Mesenchymal stem cell (in vitro differentiated cells and primary cell): ENCODE measurements around the gene CST5.
"Not testable (repeated sequence)": the region's sequence is repeated elsewhere in the genome, so short reads cannot be mapped to it uniquely, and the experiment has no call there.

Experiments used
- DNase-seq: peaks from one replicate; pipeline ENCODE4 v3.0.0-alpha.2; 2013
- H2AFZ ChIP-seq: one replicate; pipeline ENCODE4 v1.6.1; 2013; ENCODE audit warnings: low read depth, mild to moderate bottlenecking, control low read depth, inconsistent platforms, low read length, moderate library complexity
- H2AK5ac ChIP-seq: 2 replicates; pipeline ENCODE4 v1.6.1; 2013; ENCODE audit warnings: low read length, moderate library complexity, mild to moderate bottlenecking, inconsistent platforms; ENCODE audit not compliant: severe bottlenecking
- H2BK120ac ChIP-seq: one replicate; pipeline ENCODE4 v1.6.1; 2013; ENCODE audit warnings: low read depth, mild to moderate bottlenecking, inconsistent platforms, low read length, moderate library complexity
- H2BK12ac ChIP-seq, 2 experiments: one replicate each; pipeline ENCODE4 v1.6.1; 2013; ENCODE audit warnings: inconsistent platforms in 2 of 2, low read length in 2 of 2, mild to moderate bottlenecking in 2 of 2, moderate library complexity in 2 of 2, control low read depth in 1 of 2
- H2BK15ac ChIP-seq: one replicate; pipeline ENCODE4 v1.6.1; 2013; ENCODE audit warnings: mild to moderate bottlenecking, low read depth, inconsistent platforms; ENCODE audit not compliant: poor library complexity, severe bottlenecking
- H2BK5ac ChIP-seq: 2 replicates; pipeline ENCODE4 v1.6.1; 2013; ENCODE audit warnings: low read depth, mild to moderate bottlenecking, low read length, control low read depth, inconsistent platforms; ENCODE audit not compliant: poor library complexity, severe bottlenecking
- H3K14ac ChIP-seq, 2 experiments: one replicate each; pipeline ENCODE4 v1.6.1; 2013; ENCODE audit warnings: inconsistent platforms in 2 of 2, low read length in 2 of 2, control low read depth in 1 of 2, mild to moderate bottlenecking in 1 of 2, moderate library complexity in 1 of 2
- H3K18ac ChIP-seq, 2 experiments: one replicate each; pipeline ENCODE4 v1.6.1; 2013; ENCODE audit warnings: inconsistent platforms in 2 of 2, low read length in 2 of 2, control low read depth in 1 of 2, low read depth in 1 of 2, mild to moderate bottlenecking in 1 of 2
- H3K23ac ChIP-seq, 2 experiments: one replicate each; pipeline ENCODE4 v1.6.1; 2013; ENCODE audit warnings: inconsistent platforms in 2 of 2, low read length in 2 of 2, mild to moderate bottlenecking in 2 of 2, moderate library complexity in 2 of 2, control low read depth in 1 of 2
- H3K27ac ChIP-seq: 2 replicates; pipeline ENCODE4 v1.5.1; 2013; ENCODE audit warnings: mild to moderate bottlenecking, moderate library complexity, low read length, control low read depth, inconsistent platforms; ENCODE audit not compliant: poor library complexity, severe bottlenecking
- H3K27me3 ChIP-seq, 2 experiments: 2 replicates each; pipeline versions ENCODE4 v1.6.1 to v1.7.0; 2013; ENCODE audit warnings: low read length in 2 of 2, mild to moderate bottlenecking in 2 of 2, moderate library complexity in 2 of 2, control low read depth in 1 of 2, inconsistent platforms in 1 of 2; ENCODE audit not compliant: control insufficient read depth in 1 of 2, insufficient read depth in 1 of 2
- H3K36me3 ChIP-seq, 2 experiments: 2 replicates each; pipeline versions ENCODE4 v1.6.1 to v1.7.0; 2013; ENCODE audit warnings: low read length in 2 of 2, control low read depth in 1 of 2, inconsistent platforms in 1 of 2, low read depth in 1 of 2, mild to moderate bottlenecking in 1 of 2; ENCODE audit not compliant: insufficient read depth in 2 of 2, control insufficient read depth in 1 of 2
- H3K4ac ChIP-seq, 2 experiments: one replicate each; pipeline ENCODE4 v1.6.1; 2013; ENCODE audit warnings: inconsistent platforms in 2 of 2, low read length in 2 of 2, mild to moderate bottlenecking in 2 of 2, moderate library complexity in 2 of 2, control low read depth in 1 of 2, low read depth in 1 of 2
- H3K4me1 ChIP-seq: 2 replicates; pipeline ENCODE4 v1.6.1; 2013; ENCODE audit warnings: low read depth, low read length, control low read depth; ENCODE audit not compliant: control insufficient read depth, insufficient read depth
- H3K4me2 ChIP-seq: 2 replicates; pipeline ENCODE4 v1.6.1; 2013; ENCODE audit warnings: low read length, mild to moderate bottlenecking, inconsistent platforms; ENCODE audit not compliant: poor library complexity, severe bottlenecking
- H3K4me3 ChIP-seq, 2 experiments: 2 replicates each; pipeline versions ENCODE4 v1.5.1 to v1.7.0; 2013; ENCODE audit warnings: low read length in 2 of 2, mild to moderate bottlenecking in 2 of 2, control low read depth in 1 of 2, low read depth in 1 of 2; ENCODE audit not compliant: insufficient read depth in 1 of 2
- H3K79me1 ChIP-seq: replicated peaks from 2 replicates; pipeline ENCODE4 v1.6.1; 2013; ENCODE audit warnings: mild to moderate bottlenecking, control low read depth, low read length, inconsistent platforms; ENCODE audit not compliant: poor library complexity, severe bottlenecking
- H3K9ac ChIP-seq: 2 replicates; pipeline ENCODE4 v1.7.0; 2013; ENCODE audit warnings: mild to moderate bottlenecking, low read length, moderate library complexity
- H3K9me3 ChIP-seq: 2 replicates; pipeline ENCODE4 v1.7.0; 2013; ENCODE audit warnings: mild to moderate bottlenecking, low read length; ENCODE audit not compliant: control insufficient read depth
- H4K8ac ChIP-seq: one replicate; pipeline ENCODE4 v1.6.1; 2013; ENCODE audit warnings: inconsistent platforms, mild to moderate bottlenecking, low read length, moderate library complexity
- H4K91ac ChIP-seq: one replicate; pipeline ENCODE4 v1.6.1; 2013; ENCODE audit warnings: mild to moderate bottlenecking, low read length, inconsistent platforms
- WGBS: methylation state at CpG from one replicate; pipeline ENCODE4 v1.1.7; 2013; ENCODE audit warnings: mixed read lengths; 5-methylcytosine and 5-hydroxymethylcytosine counted together

CST5 gene

DNA sequence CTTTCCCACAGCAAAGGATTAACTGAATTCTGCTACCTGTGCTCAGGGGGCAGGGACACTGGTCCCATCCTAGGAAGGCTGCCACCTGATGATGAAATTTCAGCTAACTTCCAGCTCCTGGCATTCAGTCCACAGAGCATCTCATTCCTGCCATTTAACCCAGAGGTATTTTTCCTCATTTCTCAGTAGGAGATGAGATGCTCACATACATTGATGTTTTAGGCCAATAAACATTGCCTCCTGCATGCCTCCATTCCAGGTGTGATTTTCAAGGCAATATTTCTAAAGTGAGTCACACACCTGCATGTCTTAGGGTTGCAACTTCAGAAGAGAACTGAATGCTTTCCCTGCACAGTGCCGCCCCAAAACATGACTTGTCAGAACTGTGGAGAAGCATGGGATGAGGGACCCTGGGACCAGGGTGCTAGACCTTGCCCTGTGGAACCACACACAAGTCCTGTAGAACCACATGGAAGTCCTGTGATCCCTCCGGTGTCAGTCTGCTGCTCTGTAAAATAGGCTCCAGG, 1.5 kb downstream of the CST5 start:
- not testable (repeated sequence) for H3K27ac ChIP-seq, H2BK5ac ChIP-seq, H3K9me3 ChIP-seq, H3K14ac ChIP-seq, H2BK12ac ChIP-seq, H2AFZ ChIP-seq, H3K23ac ChIP-seq, H2AK5ac ChIP-seq, H4K8ac ChIP-seq, H3K4me3 ChIP-seq, H4K91ac ChIP-seq, H2BK15ac ChIP-seq, H3K18ac ChIP-seq, H3K9ac ChIP-seq, H2BK120ac ChIP-seq, H3K4ac ChIP-seq, DNase-seq, H3K4me2 ChIP-seq, H3K79me1 ChIP-seq, H3K36me3 ChIP-seq
- Histone ChIP-seq H3K4me1 (peaks cover 17% of the 10 kb centered on the region), H3K27me3 (peaks cover 0 to 77% of the 10 kb centered on the region in 2 experiments)
- 100% methylated on average over 1 of the region's 2 CpGs for WGBS

- no peak overlapping the region for H3K27ac ChIP-seq
- WGBS, result 88% methylated on average over 6 of the region's 6 CpGs
- H2BK5ac ChIP-seq, result no peak overlapping the region
- no peak overlapping the region for H3K4me3 ChIP-seq
- H3K27me3 ChIP-seq, result peaks cover 3 to 78% of the 10 kb centered on the region in 2 experiments
- H4K91ac ChIP-seq, result no peak overlapping the region
- no peak overlapping the region for H3K9ac ChIP-seq
- H3K4me1 ChIP-seq, result peaks cover 17% of the 10 kb centered on the region
- H2BK15ac ChIP-seq, result no peak overlapping the region
- H3K79me1 ChIP-seq, result no peaks in the 10 kb centered on the region
- H2BK120ac ChIP-seq, result no peak overlapping the region
- H3K4ac ChIP-seq, result no peak overlapping the region
- H2BK12ac ChIP-seq, result no peak overlapping the region
- H3K36me3 ChIP-seq, result no peaks in the 10 kb centered on the region
- H3K18ac ChIP-seq, result no peak overlapping the region
- no peak for DNase-seq
- no peak overlapping the region for H4K8ac ChIP-seq
- no peak overlapping the region for H3K14ac ChIP-seq
- H3K4me2 ChIP-seq, result no peak overlapping the region
- H3K9me3 ChIP-seq, result no peaks in the 10 kb centered on the region
- H3K23ac ChIP-seq, result no peak overlapping the region
- H2AK5ac ChIP-seq, result no peak overlapping the region
- H2AFZ ChIP-seq, result no peak overlapping the region
Measured at GRCh38 chr20:23877524-23877923, 2.0 kb downstream of the CST5 start.

GRCh38 chr20:23875606-23876237, 3.8 kb downstream of the CST5 start:
- no peak overlapping the region for H2AFZ ChIP-seq

DNA sequence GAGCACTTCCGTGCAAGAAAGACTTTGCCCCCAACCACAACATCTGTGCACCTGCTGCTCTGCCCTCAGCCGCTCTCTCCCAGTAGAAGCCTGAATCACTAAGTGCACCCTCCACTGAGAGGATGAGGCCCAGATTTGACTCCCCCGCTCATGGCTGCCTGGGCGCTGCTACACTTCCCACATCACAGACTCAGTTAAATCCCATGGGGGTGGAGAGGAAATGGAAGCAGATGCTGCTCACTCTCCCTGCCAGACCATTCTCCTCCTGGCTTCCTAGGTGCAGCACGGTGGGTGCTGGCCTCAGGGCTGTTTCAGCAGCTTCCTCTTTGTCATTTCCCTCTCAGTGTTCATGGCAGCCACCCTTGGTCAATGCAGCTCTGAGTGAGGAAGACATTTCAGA, 4.8 kb downstream of the CST5 start:
- peaks cover 20 to 84% of the 10 kb centered on the region in 2 experiments for H3K27me3 ChIP-seq
- H4K91ac ChIP-seq, result no peak overlapping the region
- no peaks in the 10 kb centered on the region for H3K79me1 ChIP-seq
- no peak overlapping the region for H3K27ac ChIP-seq
- H2AFZ ChIP-seq, result no peak overlapping the region
- no peak overlapping the region for H3K14ac ChIP-seq
- no peak overlapping the region for H3K9ac ChIP-seq
- no peak overlapping the region for H3K23ac ChIP-seq
- no peak for DNase-seq
- no peaks in the 10 kb centered on the region for H3K9me3 ChIP-seq
- H4K8ac ChIP-seq, result no peak overlapping the region
- no peaks in the 10 kb centered on the region for H3K36me3 ChIP-seq
- H3K4me2 ChIP-seq, result no peak overlapping the region
- 72% methylated on average over 5 of the region's 5 CpGs for WGBS
- no peak overlapping the region for H3K4ac ChIP-seq
- no peak overlapping the region for H2BK15ac ChIP-seq
- H3K4me1 ChIP-seq, result peaks cover 7% of the 10 kb centered on the region
- no peak overlapping the region for H3K18ac ChIP-seq
- no peak overlapping the region for H2BK12ac ChIP-seq
- no peak overlapping the region for H3K4me3 ChIP-seq
- H2BK5ac ChIP-seq, result no peak overlapping the region
- no peak overlapping the region for H2BK120ac ChIP-seq
- H2AK5ac ChIP-seq, result no peak overlapping the region

More at GRCh38 chr20:23875606-23876237, 3.8 kb downstream of the CST5 start:
- Histone ChIP-seq H3K4me1 (peaks cover 12% of the 10 kb centered on the region), H3K36me3 (no peaks in the 10 kb centered on the region), H3K9me3 (no peaks in the 10 kb centered on the region), H3K23ac (no peak overlapping the region), H3K4ac (no peak overlapping the region), H3K14ac (no peak overlapping the region), H3K27ac (no peak overlapping the region), H4K91ac (no peak overlapping the region), H3K79me1 (no peaks in the 10 kb centered on the region), H3K27me3 (peaks cover 15 to 84% of the 10 kb centered on the region in 2 experiments), H3K18ac (no peak overlapping the region), H2BK5ac (no peak overlapping the region), H2BK15ac (no peak overlapping the region), H3K4me3 (no peak overlapping the region), H2BK12ac (no peak overlapping the region), H2BK120ac (no peak overlapping the region), H3K4me2 (no peak overlapping the region), H3K9ac (no peak overlapping the region), H4K8ac (no peak overlapping the region), H2AK5ac (no peak overlapping the region)
- WGBS, result 61% methylated on average over 6 of the region's 6 CpGs
- DNase-seq, result no peak
